ENCODE data around the gene PCCB.

PCCB gene

DNA sequence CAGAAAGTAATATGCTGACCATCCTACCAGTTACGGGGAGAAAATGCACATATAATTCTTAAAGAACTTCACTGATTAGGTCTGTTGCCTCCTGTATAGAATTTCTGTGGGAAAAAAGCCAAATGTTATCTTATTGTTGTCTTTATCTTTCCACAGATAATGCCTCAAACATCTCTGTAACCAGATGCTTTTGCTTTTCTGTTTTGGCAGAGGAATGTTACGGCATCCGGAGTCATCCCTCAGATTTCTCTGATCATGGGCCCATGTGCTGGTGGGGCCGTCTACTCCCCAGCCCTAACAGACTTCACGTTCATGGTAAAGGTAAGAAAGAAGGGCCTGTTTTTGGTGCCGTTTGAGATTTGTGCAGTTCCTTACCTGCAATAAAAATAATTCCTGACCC, 33.5 kb downstream of the PCCB start:
- TF ChIP-seq, protein P1, sequence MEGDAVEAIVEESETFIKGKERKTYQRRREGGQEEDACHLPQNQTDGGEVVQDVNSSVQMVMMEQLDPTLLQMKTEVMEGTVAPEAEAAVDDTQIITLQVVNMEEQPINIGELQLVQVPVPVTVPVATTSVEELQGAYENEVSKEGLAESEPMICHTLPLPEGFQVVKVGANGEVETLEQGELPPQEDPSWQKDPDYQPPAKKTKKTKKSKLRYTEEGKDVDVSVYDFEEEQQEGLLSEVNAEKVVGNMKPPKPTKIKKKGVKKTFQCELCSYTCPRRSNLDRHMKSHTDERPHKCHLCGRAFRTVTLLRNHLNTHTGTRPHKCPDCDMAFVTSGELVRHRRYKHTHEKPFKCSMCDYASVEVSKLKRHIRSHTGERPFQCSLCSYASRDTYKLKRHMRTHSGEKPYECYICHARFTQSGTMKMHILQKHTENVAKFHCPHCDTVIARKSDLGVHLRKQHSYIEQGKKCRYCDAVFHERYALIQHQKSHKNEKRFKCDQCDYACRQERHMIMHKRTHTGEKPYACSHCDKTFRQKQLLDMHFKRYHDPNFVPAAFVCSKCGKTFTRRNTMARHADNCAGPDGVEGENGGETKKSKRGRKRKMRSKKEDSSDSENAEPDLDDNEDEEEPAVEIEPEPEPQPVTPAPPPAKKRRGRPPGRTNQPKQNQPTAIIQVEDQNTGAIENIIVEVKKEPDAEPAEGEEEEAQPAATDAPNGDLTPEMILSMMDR (IDR thresholded peaks at IDR 0.05; ENCODE audit: extremely low read depth, insufficient read depth, missing control alignments) = no peak
- in situ Hi-C loops (cut with MboI; ENCODE audit: low pct_unique_long_range_greater_than_20kb, low sequenced_read_pairs, unreplicated experiment) = no loop called here
- no peak for DNase-seq (ENCODE audit: low spot score)

DNA sequence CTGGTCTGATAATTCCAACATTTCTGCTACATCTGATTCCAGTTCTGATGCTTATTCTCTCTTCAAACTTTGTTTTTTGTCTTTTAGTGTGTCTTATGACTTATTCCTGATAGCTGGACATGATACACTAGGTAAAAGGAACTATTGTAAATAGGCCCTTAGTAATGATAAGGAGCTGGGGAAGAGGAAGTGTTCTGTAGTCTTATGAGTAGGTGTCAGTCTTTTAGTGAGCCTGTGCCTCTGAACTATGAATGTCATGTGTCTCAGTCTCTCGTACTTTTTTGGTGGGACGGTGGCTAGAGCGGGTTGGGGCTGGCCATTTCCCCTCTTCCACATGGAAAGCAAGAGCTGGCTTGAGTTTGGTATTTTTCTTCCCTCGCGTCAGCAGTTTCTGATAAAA, 41.2 kb downstream of the PCCB start:
- TF ChIP-seq, protein P1 (IDR thresholded peaks at IDR 0.05; ENCODE audit: extremely low read depth, insufficient read depth, missing control alignments) = no peak
- DNase-seq (ENCODE audit: low spot score) = no peak
- in situ Hi-C loops (cut with MboI; ENCODE audit: low pct_unique_long_range_greater_than_20kb, low sequenced_read_pairs, unreplicated experiment) = no loop called here

DNA sequence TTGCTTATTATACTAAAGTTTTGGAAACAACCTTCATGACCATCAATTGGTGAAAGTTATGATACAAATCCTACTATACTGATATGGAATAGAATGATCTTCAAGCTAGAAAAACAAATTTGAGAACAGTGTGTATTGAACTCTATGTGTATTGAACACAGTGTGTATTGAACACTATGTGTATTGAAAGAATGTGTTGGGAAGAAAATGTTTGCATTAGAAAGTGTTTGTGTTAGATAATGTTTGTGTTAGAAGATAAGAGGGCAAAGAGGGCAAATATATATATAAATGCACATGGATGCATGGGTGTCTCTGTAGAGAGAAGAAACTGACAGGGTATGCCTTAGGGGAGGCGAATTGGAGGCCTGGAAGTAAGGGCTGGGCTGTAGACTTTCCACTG, 42.4 kb downstream of the PCCB start:
- no peak for DNase-seq (ENCODE audit: low spot score)
- in situ Hi-C loops (cut with MboI; ENCODE audit: low pct_unique_long_range_greater_than_20kb, low sequenced_read_pairs, unreplicated experiment) = no loop called here
- TF ChIP-seq, protein P1 (IDR thresholded peaks at IDR 0.05; ENCODE audit: extremely low read depth, insufficient read depth, missing control alignments) = no peak

DNA sequence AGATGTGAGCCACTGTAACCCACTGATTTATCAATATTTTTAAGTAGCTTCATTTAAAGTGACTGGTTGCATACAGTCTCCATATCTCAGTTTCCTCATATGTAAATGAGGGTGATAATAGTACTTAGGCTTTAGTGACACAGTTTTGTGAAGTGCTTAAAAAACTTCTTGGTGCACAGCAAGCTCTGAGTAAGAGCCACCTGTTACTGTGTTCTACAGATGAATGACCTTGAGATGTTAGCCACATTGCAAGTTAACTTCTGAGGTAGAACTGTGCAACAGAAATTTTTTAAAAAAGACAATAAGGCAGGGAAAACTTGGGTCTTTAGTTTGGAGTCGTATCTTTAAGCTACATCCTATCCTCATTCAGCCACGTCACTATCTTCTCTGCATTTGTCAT, 43.1 kb downstream of the PCCB start:
- in situ Hi-C loops (cut with MboI; ENCODE audit: low pct_unique_long_range_greater_than_20kb, low sequenced_read_pairs, unreplicated experiment) = no loop called here
- no peak for DNase-seq (ENCODE audit: low spot score)
- TF ChIP-seq, protein P1 (IDR thresholded peaks at IDR 0.05; ENCODE audit: extremely low read depth, insufficient read depth, missing control alignments) = no peak

DNA sequence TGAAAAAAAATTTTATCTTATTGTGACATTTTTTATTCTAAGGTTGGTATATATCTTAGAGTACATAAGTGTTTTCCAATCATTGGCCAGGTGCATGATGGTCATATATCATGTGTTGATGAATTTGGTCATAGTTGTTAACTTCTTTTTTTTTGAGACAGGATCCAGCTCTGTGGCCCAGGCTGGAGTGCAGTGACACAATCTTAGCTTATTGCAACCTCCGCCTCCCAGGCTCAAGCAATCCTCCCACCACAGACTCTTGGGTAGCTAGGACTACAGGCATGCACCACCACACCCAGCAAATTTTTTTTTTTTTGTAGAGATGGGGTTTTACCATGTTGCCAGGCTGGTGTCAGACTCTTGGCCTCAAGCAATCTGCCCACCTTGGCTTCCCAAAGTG, 44.0 kb downstream of the PCCB start:
- TF ChIP-seq, protein P1 (IDR thresholded peaks at IDR 0.05; ENCODE audit: extremely low read depth, insufficient read depth, missing control alignments) = no peak
- DNase-seq (ENCODE audit: low spot score) = no peak
- in situ Hi-C loops (cut with MboI; ENCODE audit: low pct_unique_long_range_greater_than_20kb, low sequenced_read_pairs, unreplicated experiment) = no loop called here

DNA sequence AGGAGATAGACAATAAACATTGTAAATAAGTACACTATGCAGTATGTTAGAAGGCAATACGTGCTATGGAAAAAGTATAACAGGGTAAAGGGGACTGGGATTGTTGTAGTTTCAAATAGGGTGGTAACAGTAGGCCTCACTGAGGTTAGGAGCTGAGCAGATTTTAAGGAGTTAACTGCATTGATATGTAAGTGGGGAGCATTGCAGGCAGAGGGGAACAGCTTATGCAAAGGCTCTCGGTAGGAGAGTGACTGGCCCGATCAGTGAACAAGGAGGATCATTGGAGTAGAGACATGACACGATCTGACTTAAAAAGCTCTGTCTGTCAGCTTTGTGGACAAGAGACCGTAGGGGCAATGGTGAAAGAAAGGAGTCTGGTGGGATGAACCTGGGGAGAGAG, 46.8 kb downstream of the PCCB start:
- TF ChIP-seq, protein P1 (IDR thresholded peaks at IDR 0.05; ENCODE audit: extremely low read depth, insufficient read depth, missing control alignments) = no peak
- no peak for DNase-seq (ENCODE audit: low spot score)
- in situ Hi-C loops (cut with MboI; ENCODE audit: low pct_unique_long_range_greater_than_20kb, low sequenced_read_pairs, unreplicated experiment) = no loop called here

DNA sequence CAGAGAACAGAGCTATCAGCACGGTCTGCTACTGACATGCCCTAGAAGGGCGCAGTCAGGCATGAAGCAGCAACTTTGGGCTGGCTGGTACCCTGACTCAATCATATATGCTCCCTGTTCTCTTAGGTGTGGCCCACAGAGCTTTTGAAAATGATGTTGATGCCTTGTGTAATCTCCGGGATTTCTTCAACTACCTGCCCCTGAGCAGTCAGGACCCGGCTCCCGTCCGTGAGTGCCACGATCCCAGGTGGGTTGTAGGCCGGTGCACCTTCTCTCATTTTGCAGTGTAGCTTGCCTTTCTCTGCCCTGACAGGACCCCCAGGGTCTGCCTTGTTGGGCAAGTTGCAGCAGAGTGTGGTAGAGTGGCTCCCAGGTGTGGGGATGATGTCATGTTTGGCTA, 47.7 kb downstream of the PCCB start:
- no peak for DNase-seq (ENCODE audit: low spot score)
- TF ChIP-seq, protein P1 (IDR thresholded peaks at IDR 0.05; ENCODE audit: extremely low read depth, insufficient read depth, missing control alignments) = no peak
- in situ Hi-C loops (cut with MboI; ENCODE audit: low pct_unique_long_range_greater_than_20kb, low sequenced_read_pairs, unreplicated experiment) = no loop called here
